SK-N-SH (cell line): ENCODE results near the gene OR9Q1. TPM values are rescaled to one million over a fixed set of nuclear protein-coding genes. Genes with fewer than 3 reads are reported as not detected.

Experiments used
- CTCF ChIA-PET: fragments of 300-600, 350-600 bp; formaldehyde crosslinking; extraction: SDS; loops from one replicate; lab custom pipeline; 2021; lab: Yijun Ruan, JAX
- POLR2A ChIA-PET: fragments of 350-600 bp; sonication (Branson Sonifier 250); formaldehyde crosslinking; extraction: SDS; loops from one replicate; lab custom pipeline; 2020; ENCODE audit warnings: antibody characterized with exemption, inconsistent platforms; lab: Yijun Ruan, JAX
- DNase-seq: peaks from one replicate; pipeline ENCODE4 v3.0.0; 2012
- H2AFZ ChIP-seq: fragments of 200-600 bp; sonication (generic); 2 replicates; pipeline ENCODE4 v1.8.1; 2016; ENCODE audit warnings: antibody characterized with exemption, mild to moderate bottlenecking, low read depth
- H3F3A ChIP-seq: fragments of 200-600 bp; sonication (generic); replicated peaks from 2 replicates; pipeline ENCODE3; 2016; ENCODE audit warnings: antibody characterized with exemption, mild to moderate bottlenecking; ENCODE audit not compliant: insufficient read depth
- H3K27ac ChIP-seq, 2 experiments: fragments of 200-500 bp in 1 of 2; fragments of 200-600 bp in 1 of 2; sonication (Bioruptor generic) in 1 of 2; sonication (generic), shearing (Covaris generic) in 1 of 2; 2 replicates each; pipeline versions ENCODE4 v1.5.1 to v1.6.1; 2014 to 2016; ENCODE audit warnings: low read depth in 2 of 2, inconsistent platforms in 1 of 2, low read length in 1 of 2, mild to moderate bottlenecking in 1 of 2, mixed read lengths in 1 of 2
- H3K27me3 ChIP-seq: fragments of 200-600 bp; sonication (generic), shearing (Covaris generic); 2 replicates; pipeline ENCODE4 v1.6.1; 2016; ENCODE audit warnings: mixed run types; ENCODE audit not compliant: insufficient read depth
- H3K36me3 ChIP-seq, 2 experiments: fragments of 200-500 bp in 1 of 2; fragments of 200-600 bp in 1 of 2; sonication (Bioruptor generic) in 1 of 2; sonication (generic) in 1 of 2; replicated peaks in 1 of 2; 2 replicates each; pipeline versions ENCODE3 to v1.5.1; 2014 to 2016; ENCODE audit warnings: low read length in 1 of 2, mild to moderate bottlenecking in 1 of 2; ENCODE audit not compliant: insufficient read depth in 2 of 2, control insufficient read depth in 1 of 2
- H3K4me1 ChIP-seq, 2 experiments: fragments of 200-500 bp in 1 of 2; fragments of 200-600 bp in 1 of 2; sonication (Bioruptor generic) in 1 of 2; sonication (generic), shearing (Covaris generic) in 1 of 2; 2 replicates each; pipeline versions ENCODE4 v1.5.1 to v1.6.1; 2014 to 2016; ENCODE audit warnings: low read depth in 1 of 2, low read length in 1 of 2, mixed run types in 1 of 2; ENCODE audit not compliant: insufficient read depth in 2 of 2, control insufficient read depth in 1 of 2
- H3K4me2 ChIP-seq: fragments of 200-600 bp; sonication (generic), shearing (Covaris generic); 2 replicates; pipeline ENCODE4 v1.6.1; 2017; ENCODE audit warnings: mixed run types
- H3K4me3 ChIP-seq, 2 experiments: fragments of 200-500 bp in 1 of 2; fragments of 200-600 bp in 1 of 2; sonication (Bioruptor generic) in 1 of 2; sonication (generic), shearing (Covaris generic) in 1 of 2; 2 replicates each; pipeline versions ENCODE4 v1.5.1 to v1.8.1; 2014 to 2016; ENCODE audit warnings: low read depth in 2 of 2, inconsistent platforms in 1 of 2, low read length in 1 of 2, mild to moderate bottlenecking in 1 of 2, mixed read lengths in 1 of 2, moderate library complexity in 1 of 2
- H3K79me2 ChIP-seq: fragments of 200-600 bp; sonication (generic); 2 replicates; pipeline ENCODE4 v1.8.1; 2017; ENCODE audit warnings: mild to moderate bottlenecking; ENCODE audit not compliant: insufficient read depth
- H3K9ac ChIP-seq: fragments of 200-600 bp; sonication (generic); 2 replicates; pipeline ENCODE4 v1.6.1; 2017; ENCODE audit warnings: mixed run types
- H3K9me2 ChIP-seq: fragments of 200-600 bp; sonication (generic); 2 replicates; pipeline ENCODE4 v1.6.1; 2017; ENCODE audit warnings: mixed run types
- H3K9me3 ChIP-seq: fragments of 200-600 bp; sonication (generic); 2 replicates; pipeline ENCODE4 v1.6.1; 2017; ENCODE audit warnings: mixed run types, mild to moderate bottlenecking, moderate library complexity
- H4K20me1 ChIP-seq: fragments of 200-600 bp; sonication (generic); 2 replicates; pipeline ENCODE4 v1.6.1; 2017; ENCODE audit warnings: mild to moderate bottlenecking, mixed run types; ENCODE audit not compliant: insufficient read depth
- CHD2 ChIP-seq: fragments of 150-350 bp; IDR thresholded peaks from 2 replicates; pipeline ENCODE4 v1.6.1; 2018; ENCODE audit warnings: low read length; ENCODE audit not compliant: partially characterized antibody
- CTCF ChIP-seq: fragments of 200-600 bp; sonication (generic); IDR thresholded peaks from 2 replicates; pipeline ENCODE4 v1.6.1; 2017; ENCODE audit warnings: antibody characterized with exemption, mild to moderate bottlenecking, moderate library complexity
- EZH2phosphoT487 ChIP-seq: fragments of 200-600 bp; sonication (generic); IDR thresholded peaks from 2 replicates; pipeline ENCODE4 v1.6.1; 2017; ENCODE audit warnings: low read depth, mixed run types, mild to moderate bottlenecking, antibody characterized with exemption, moderate library complexity, borderline replicate concordance
- FOSL2 ChIP-seq: IDR thresholded peaks from 2 replicates; pipeline ENCODE4 v1.4.0; 2012; ENCODE audit warnings: low read depth, mild to moderate bottlenecking, moderate library complexity, borderline replicate concordance
- FOXJ3 ChIP-seq: sonication (generic); formaldehyde crosslinking; IDR thresholded peaks from 2 replicates; pipeline ENCODE4 v1.5.1; 2020; ENCODE audit warnings: mild to moderate bottlenecking, missing genetic modification reagents
- GABPA ChIP-seq: IDR thresholded peaks from 2 replicates; pipeline ENCODE4 v1.4.0; 2012; ENCODE audit warnings: low read depth, mild to moderate bottlenecking
- GATA2 ChIP-seq: sonication (generic); formaldehyde crosslinking; IDR thresholded peaks from 2 replicates; pipeline ENCODE4 v1.5.0; 2020; ENCODE audit warnings: mild to moderate bottlenecking, missing genetic modification reagents
- JUND ChIP-seq: IDR thresholded peaks from 2 replicates; pipeline ENCODE4 v1.4.0; 2012
- MAX ChIP-seq: IDR thresholded peaks from 2 replicates; pipeline ENCODE4 v1.4.0; 2012; ENCODE audit warnings: low read depth
- MEF2A ChIP-seq: IDR thresholded peaks from 2 replicates; pipeline ENCODE4 v1.4.0; 2012; ENCODE audit warnings: low read depth, borderline replicate concordance
- NFIC ChIP-seq: IDR thresholded peaks from 2 replicates; pipeline ENCODE4 v1.4.0; 2012; ENCODE audit warnings: borderline replicate concordance
- NRF1 ChIP-seq: IDR thresholded peaks from 2 replicates; pipeline ENCODE4 v1.6.1; 2012; ENCODE audit warnings: low read depth, mild to moderate bottlenecking, low read length
- PBX3 ChIP-seq: IDR thresholded peaks from 2 replicates; pipeline ENCODE4; 2012
- POLR2AphosphoS5 ChIP-seq: IDR thresholded peaks from 2 replicates; pipeline ENCODE4 v1.6.1; 2012; ENCODE audit warnings: low read depth, low read length
- RAD21 ChIP-seq: IDR thresholded peaks from 2 replicates; pipeline ENCODE4 v1.6.1; 2012; ENCODE audit warnings: mild to moderate bottlenecking, low read length
- RFX5 ChIP-seq: IDR thresholded peaks from 2 replicates; pipeline ENCODE4 v1.6.1; 2012; ENCODE audit warnings: mild to moderate bottlenecking, improper control_type of control experiment, low read length
- RXRA ChIP-seq: IDR thresholded peaks from 2 replicates; pipeline ENCODE4 v1.4.0; 2012; ENCODE audit warnings: low read depth, mild to moderate bottlenecking, borderline replicate concordance
- TEAD4 ChIP-seq: IDR thresholded peaks from 2 replicates; pipeline ENCODE4 v1.4.0; 2012; ENCODE audit warnings: mild to moderate bottlenecking, borderline replicate concordance; ENCODE audit not compliant: insufficient read depth
- USF1 ChIP-seq: IDR thresholded peaks from 2 replicates; pipeline ENCODE4 v1.4.0; 2012; ENCODE audit warnings: low read depth, borderline replicate concordance
- USF2 ChIP-seq: fragments of 150-350 bp; IDR thresholded peaks from 2 replicates; pipeline ENCODE4 v1.6.1; 2017; ENCODE audit warnings: antibody characterized with exemption, low read length, low read depth, borderline replicate concordance
- YY1 ChIP-seq: IDR thresholded peaks from 2 replicates; pipeline ENCODE4 v1.4.0; 2012; ENCODE audit warnings: low read depth, mild to moderate bottlenecking
- WGBS: methylation state at CpG from one replicate; pipeline ENCODE4 v1.1.6; 2017; ENCODE audit warnings: low lambda C conversion rate; 5-methylcytosine and 5-hydroxymethylcytosine counted together
- polyA plus RNA-seq, 3 experiments: library from polyadenylated mRNA; depleted of rRNA; stranded (reverse); fragments of >200 nt; gene quantifications; 2 replicates each; pipeline ENCODE4 v1.2.3, GENCODE V29; 2012

OR9Q1 gene
- polyA plus RNA-seq, 1 of the 3 experiments (the other 2 are of a cell fraction): not detected

- Histone ChIP-seq H3K4me3 (no peak overlapping the region), H3K27me3 (no peaks in the 10 kb centered on the region), H3K9me3 (no peaks in the 10 kb centered on the region), H2AFZ (no peak overlapping the region), H3K36me3 (no peaks in the 10 kb centered on the region), H3K27ac (no peak overlapping the region), H3K4me2 (no peak overlapping the region), H4K20me1 (no peaks in the 10 kb centered on the region), H3K9ac (no peak overlapping the region), H3K9me2 (no peaks in the 10 kb centered on the region), H3K79me2 (no peaks in the 10 kb centered on the region), H3K4me1 (no peaks in the 10 kb centered on the region), H3F3A (no peaks in the 10 kb centered on the region)
- ChIA-PET CTCF (no interaction called here), POLR2A (no interaction called here)
- TF ChIP-seq POLR2AphosphoS5 (no peak), GATA2 (CRISPR knock-in tag) (no peak), RAD21 (no peak), CTCF (no peak), PBX3 (no peak), MAX (no peak), TEAD4 (no peak), JUND (no peak), GABPA (no peak), YY1 (no peak)
- 6% methylated on average over 7 of the region's 7 CpGs for WGBS
- DNase-seq: peak; percentile 1
These were observed 156.0 kb downstream of the OR9Q1 start for GRCh38 chr11:58179648-58180047.

- Histone ChIP-seq H3K27ac (no peak overlapping the region), H3K79me2 (no peaks in the 10 kb centered on the region), H3F3A (no peaks in the 10 kb centered on the region), H3K9me3 (no peaks in the 10 kb centered on the region), H3K9me2 (no peaks in the 10 kb centered on the region), H3K4me2 (no peak overlapping the region), H4K20me1 (no peaks in the 10 kb centered on the region), H3K27me3 (0 out of 2 replicates have a peak, but pooled peaks cover 11% of the 10 kb centered on the region), H3K4me1 (no peaks in the 10 kb centered on the region), H3K4me3 (no peak overlapping the region), H3K9ac (no peak overlapping the region), H3K36me3 (no peaks in the 10 kb centered on the region), H2AFZ (no peak overlapping the region)
- no peak for DNase-seq
- ChIA-PET POLR2A (no interaction called here), CTCF (no interaction called here)
- no peak for TF ChIP-seq CHD2
- no peak for TF ChIP-seq POLR2AphosphoS5
- TF ChIP-seq USF2: no peak
- TF ChIP-seq USF1: no peak
- no peak for TF ChIP-seq RXRA
- TF ChIP-seq FOXJ3 (CRISPR knock-in tag): no peak
- no peak for TF ChIP-seq FOSL2
- TF ChIP-seq NRF1: no peak
- no peak for TF ChIP-seq EZH2phosphoT487
- no peak for TF ChIP-seq YY1
- no peak for TF ChIP-seq MAX
- no peak for TF ChIP-seq RFX5
- no peak for TF ChIP-seq MEF2A
- no peak for TF ChIP-seq NFIC
- 13% methylated on average over 4 of the region's 4 CpGs for WGBS
These were observed 163.3 kb downstream of the OR9Q1 start for GRCh38 chr11:58186938-58187337.
